ENCODE results near the gene RPL19. TPM values are rescaled to one million over a fixed set of nuclear protein-coding genes. Genes with fewer than 3 reads are reported as not detected.

Gene RPL19
- 1,000 to 10,000 TPM; 1,760 to 2,905 (median 2,361) TPM for total RNA-seq

DNA sequence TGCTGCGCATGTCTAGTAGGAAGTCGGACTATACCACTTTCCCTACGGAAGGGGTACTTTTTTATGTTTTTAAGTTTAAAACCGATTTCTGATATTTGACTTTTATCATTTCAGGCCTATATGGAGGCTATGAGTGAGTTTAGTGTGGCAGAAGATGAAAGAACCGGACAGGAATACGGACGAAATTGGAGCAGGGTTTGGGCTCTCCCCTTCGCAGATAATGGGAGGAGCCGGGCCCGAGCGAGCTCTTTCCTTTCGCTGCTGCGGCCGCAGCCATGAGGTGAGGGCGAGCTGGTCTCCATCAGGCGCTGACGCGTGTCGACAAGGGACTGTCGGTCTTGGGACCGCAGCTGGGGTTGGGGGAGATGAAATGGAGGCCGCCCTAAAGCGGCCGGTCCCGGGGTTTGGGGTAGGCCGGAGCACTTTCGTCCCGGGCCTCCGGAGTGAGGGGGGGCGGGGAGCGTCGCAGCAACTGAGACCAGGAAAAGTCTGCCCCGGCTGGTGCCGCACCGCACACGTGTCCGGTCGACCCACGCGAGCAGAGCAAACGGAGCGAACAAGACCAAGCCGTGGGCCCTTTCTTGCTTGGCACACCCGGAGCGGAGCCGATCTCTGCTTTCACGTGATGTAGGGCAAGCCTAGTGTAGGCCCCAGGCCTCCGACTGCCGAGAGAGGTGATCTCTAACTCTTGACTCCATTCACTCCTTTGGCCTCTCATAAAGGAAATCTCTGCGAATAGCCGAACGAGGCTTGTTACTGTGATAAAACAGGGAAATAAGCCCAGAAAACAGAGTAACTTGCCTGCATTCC is at the start of gene RPL19:
Gene RPL19 (plus strand): TSS at position 214 of the 810 bp plus-strand sequence. CDS start 62 bp downstream, at position 276.
- H3K9me3 ChIP-seq, result no peaks in the 10 kb centered on the region
- peak within 1 kb of the TSS; percentile 86 to 97 (median 94) for H3K27ac ChIP-seq (replicated peaks in 1 of 4)
- no peaks in the 10 kb centered on the region for H3K27me3 ChIP-seq
- H3K4me1 ChIP-seq, result peaks cover 47 to 64% (median 62%) of the 10 kb centered on the region in 4 donors
- peak; percentile 95 for DNase-seq (ENCODE audit: extremely low spot score)
- peak; percentile 68 for TF ChIP-seq POLR2A (IDR thresholded peaks at IDR 0.05; ENCODE audit: low read depth)
- TF ChIP-seq, protein P1, sequence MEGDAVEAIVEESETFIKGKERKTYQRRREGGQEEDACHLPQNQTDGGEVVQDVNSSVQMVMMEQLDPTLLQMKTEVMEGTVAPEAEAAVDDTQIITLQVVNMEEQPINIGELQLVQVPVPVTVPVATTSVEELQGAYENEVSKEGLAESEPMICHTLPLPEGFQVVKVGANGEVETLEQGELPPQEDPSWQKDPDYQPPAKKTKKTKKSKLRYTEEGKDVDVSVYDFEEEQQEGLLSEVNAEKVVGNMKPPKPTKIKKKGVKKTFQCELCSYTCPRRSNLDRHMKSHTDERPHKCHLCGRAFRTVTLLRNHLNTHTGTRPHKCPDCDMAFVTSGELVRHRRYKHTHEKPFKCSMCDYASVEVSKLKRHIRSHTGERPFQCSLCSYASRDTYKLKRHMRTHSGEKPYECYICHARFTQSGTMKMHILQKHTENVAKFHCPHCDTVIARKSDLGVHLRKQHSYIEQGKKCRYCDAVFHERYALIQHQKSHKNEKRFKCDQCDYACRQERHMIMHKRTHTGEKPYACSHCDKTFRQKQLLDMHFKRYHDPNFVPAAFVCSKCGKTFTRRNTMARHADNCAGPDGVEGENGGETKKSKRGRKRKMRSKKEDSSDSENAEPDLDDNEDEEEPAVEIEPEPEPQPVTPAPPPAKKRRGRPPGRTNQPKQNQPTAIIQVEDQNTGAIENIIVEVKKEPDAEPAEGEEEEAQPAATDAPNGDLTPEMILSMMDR (IDR thresholded peaks at IDR 0.05), result no peak
- TF ChIP-seq POLR2AphosphoS5 (IDR thresholded peaks at IDR 0.05), result peak in 1 of 2 donors; percentile 89
- TF ChIP-seq EP300 (IDR thresholded peaks at IDR 0.05), result no peak
- H3K4me3 ChIP-seq, result peak within 1 kb of the TSS; percentile 76 to 95 (median 82)
- WGBS, result under 1% methylated on average over 52 of the region's 52 CpGs
- intact Hi-C loops (cut with DNase I), result no loop called here
- H3K36me3 ChIP-seq, result peaks cover 39 to 43% (median 41%) of the 10 kb centered on the region in 4 donors

DNA sequence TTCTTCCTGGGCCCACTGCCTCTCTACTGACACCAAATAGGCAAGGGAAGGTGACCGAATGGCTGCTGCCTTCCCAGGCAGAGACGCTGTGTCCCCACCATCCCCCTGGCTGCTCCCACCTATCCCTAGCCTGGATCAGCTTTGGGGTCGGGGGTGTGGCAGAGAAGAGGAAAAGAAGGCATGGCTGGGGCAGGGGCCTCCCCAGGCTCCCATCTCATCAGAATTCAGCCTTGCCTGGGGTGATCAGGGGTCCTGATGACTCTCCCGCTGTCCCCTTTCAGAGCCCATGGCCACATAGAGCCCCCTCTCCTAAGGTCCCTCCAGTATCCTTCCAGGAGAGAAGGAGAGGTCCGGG is 49.3 kb upstream of the RPL19 start:
- H3K27ac ChIP-seq (replicated peaks in 1 of 4), result peak overlapping the region; percentile 52 to 95 (median 91)
- WGBS, result 49% methylated on average over 4 of the region's 5 CpGs
- intact Hi-C loops (cut with DNase I), result loop anchor here (5.0 kb wide), 2 partner anchors 93 to 283 kb away; no protein-coding TSS in a partner anchor

DNA sequence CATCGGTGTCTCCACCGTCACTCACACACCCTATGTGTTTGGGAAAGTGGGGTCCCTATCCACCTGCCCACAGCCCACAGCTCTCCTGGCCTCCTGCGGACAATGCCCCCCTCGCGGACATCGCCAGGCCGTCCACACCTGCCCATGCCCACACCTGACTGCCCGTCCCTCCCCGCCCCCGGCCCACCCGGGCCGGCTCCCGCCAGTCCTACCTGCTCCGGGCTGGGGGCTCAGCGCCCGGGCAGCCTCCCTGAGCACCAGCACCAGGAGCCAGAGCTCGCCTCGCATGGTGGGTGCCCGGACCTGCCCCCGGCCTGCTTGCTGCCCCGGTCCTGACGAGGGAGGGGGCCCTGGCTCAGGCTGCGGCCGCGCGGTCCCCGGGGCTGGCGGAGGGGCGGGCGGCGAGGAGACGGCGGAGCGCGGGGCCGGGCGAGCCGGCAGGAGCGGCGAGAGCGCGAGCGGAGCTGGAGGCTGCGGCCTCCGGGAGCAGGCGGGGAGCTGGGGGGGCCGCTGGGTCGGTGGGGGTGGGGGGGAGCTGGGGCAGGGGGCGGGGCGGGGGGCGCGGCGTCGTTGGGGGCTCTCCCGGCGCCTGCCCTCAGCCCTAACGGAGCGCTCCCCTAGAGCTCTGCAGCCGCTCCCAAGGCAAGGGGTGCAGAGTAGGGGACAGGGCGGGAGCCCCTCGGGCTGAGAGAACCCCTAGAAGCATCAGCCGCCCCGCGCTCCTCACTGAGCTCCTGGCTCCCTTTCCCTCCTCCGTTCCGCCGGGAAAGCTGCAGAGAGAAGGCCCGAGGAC is 48.7 kb upstream of the RPL19 start, which contains the start of gene PLXDC1:
Gene PLXDC1 (minus strand): TSS at position 488 of the 793 bp plus-strand sequence. CDS start 200 bp downstream, at position 288.
- WGBS, result 0% methylated on average over 10 of the region's 68 CpGs
- Histone ChIP-seq H3K4me1 (peaks cover 21 to 43% (median 34%) of the 10 kb centered on the region in 4 donors), H3K36me3 (no peaks in the 10 kb centered on the region), H3K4me3 (peak within 1 kb of the TSS; percentile 68 to 87 (median 80)), H3K27ac (replicated peaks in 1 of 4) (peak within 1 kb of the TSS; percentile 87 to 95 (median 94)), H3K27me3 (peaks cover 0 to 20% (median 6%) of the 10 kb centered on the region in 4 donors), H3K9me3 (no peaks in the 10 kb centered on the region)
- no peak for DNase-seq (ENCODE audit: extremely low spot score)
- TF ChIP-seq EP300 (IDR thresholded peaks at IDR 0.05) (no peak), POLR2A (IDR thresholded peaks at IDR 0.05; ENCODE audit: low read depth) (no peak), POLR2AphosphoS5 (IDR thresholded peaks at IDR 0.05) (no peak)
- TF ChIP-seq, protein P1 (IDR thresholded peaks at IDR 0.05), result no peak
- intact Hi-C loops (cut with DNase I), result loop anchor here (5.0 kb wide), 2 partner anchors 94 to 284 kb away; no protein-coding TSS in a partner anchor

More for the DNA sequence above, 49.3 kb upstream of the RPL19 start:
- Histone ChIP-seq H3K9me3 (no peaks in the 10 kb centered on the region), H3K36me3 (no peaks in the 10 kb centered on the region), H3K4me1 (peaks cover 21 to 43% (median 34%) of the 10 kb centered on the region in 4 donors), H3K27me3 (peaks cover 0 to 20% (median 6%) of the 10 kb centered on the region in 4 donors), H3K4me3 (peak overlapping the region; percentile 68 to 87 (median 80))
- DNase-seq (ENCODE audit: extremely low spot score), result no peak
- TF ChIP-seq POLR2AphosphoS5 (IDR thresholded peaks at IDR 0.05) (no peak), EP300 (IDR thresholded peaks at IDR 0.05) (no peak), POLR2A (IDR thresholded peaks at IDR 0.05; ENCODE audit: low read depth) (no peak)
- TF ChIP-seq, protein P1 (IDR thresholded peaks at IDR 0.05), result no peak

DNA sequence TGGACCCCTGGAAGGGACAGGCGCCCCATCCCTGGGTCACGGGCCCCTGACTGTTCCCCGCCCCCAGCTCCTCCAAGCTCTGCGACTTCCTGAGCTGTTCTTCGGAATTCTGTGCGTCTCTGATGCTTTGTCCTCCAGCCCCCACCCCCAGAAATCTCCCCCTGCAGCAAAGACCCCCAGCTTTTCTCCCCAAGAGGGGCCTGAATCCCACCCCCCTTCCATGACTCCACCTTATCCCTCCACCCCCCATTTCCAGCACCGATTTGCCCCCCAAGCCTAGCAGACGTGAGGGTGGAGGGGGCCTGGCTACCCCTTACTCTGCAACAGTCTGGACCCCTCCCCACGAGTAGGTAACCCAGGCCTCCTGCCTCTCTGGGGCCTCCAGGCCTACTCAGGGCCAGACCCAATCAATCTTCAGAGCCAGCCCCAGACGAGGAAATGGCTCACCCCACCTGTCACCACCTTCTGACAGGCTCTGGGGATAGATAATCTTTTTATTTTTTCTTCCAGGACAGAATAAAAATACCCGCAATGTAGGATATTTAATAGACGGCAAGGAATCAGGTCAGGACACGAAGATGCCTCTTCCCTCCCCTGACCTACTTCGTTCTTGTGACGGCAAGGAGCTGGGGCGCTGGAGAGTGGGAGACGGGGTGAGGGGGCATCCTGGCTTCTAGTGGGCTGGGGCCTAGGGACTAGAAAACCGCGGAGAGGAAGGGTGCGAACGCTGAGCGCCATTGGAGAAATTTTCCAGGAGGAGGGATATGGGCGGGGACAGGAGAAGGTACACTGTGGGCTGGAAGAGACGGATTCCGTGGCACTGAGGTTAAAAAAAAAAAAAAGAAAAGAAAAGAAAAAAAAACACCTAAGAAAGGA is 47.9 kb upstream of the RPL19 start:
- H3K9me3 ChIP-seq, result no peaks in the 10 kb centered on the region
- WGBS, result 23% methylated on average over 25 of the region's 25 CpGs
- peaks cover 21 to 43% (median 34%) of the 10 kb centered on the region in 4 donors for H3K4me1 ChIP-seq
- peak overlapping the region; percentile 68 to 87 (median 80) for H3K4me3 ChIP-seq
- TF ChIP-seq POLR2AphosphoS5 (IDR thresholded peaks at IDR 0.05) (no peak), POLR2A (IDR thresholded peaks at IDR 0.05; ENCODE audit: low read depth) (no peak)
- TF ChIP-seq, protein P1 (IDR thresholded peaks at IDR 0.05), result no peak
- intact Hi-C loops (cut with DNase I), result loop anchor here (2.0 to 5.0 kb wide), 3 partner anchors 95 to 285 kb away; no protein-coding TSS in a partner anchor
- no peak for DNase-seq (ENCODE audit: extremely low spot score)
- peak overlapping the region; percentile 87 to 95 (median 94) for H3K27ac ChIP-seq (replicated peaks in 1 of 4)
- H3K36me3 ChIP-seq, result no peaks in the 10 kb centered on the region
- peaks cover 0 to 20% (median 6%) of the 10 kb centered on the region in 4 donors for H3K27me3 ChIP-seq
